ENCODE measurements around the gene TESMIN.

TESMIN gene

DNA sequence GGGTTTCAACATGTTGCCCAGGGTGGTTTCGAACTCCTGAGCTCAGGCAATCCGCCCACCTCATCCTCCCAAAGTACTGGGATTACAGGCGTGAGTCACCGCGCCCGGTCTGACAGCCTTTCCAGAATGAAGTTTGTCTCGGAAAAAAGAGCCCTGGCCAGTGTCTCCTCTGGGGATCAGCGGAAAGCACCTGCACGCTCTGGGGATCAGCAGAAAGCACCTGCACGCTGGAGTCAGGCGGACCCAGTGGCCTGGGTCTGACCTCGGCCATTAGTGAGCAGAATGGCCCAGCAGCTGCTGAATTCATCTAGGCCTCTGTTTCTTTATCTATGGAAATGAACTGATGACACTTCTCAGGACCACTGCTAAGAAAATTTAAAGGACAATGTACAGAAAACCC lies 10.5 kb upstream of the TESMIN start:
- DNase-seq: no peak

DNA sequence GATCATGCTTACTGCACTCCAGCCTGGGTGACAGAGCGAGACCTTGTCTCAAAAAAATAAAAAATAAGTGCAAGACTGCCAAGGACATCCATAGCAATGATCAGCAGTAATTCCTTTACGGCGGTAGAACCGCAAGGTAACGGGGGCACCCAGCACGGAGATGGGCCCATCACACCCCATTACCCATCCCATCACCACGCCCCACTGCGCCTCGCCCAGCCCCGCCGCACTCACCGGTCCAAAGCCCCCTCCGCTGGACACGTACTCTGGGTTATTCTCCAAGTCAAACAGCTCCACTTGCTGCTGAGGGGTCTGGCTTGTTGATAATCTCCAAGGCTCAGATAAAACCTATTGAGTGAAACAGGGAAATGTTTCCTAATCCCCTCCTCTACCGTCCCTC lies 8.7 kb upstream of the TESMIN start:
- DNase-seq: no peak

DNA sequence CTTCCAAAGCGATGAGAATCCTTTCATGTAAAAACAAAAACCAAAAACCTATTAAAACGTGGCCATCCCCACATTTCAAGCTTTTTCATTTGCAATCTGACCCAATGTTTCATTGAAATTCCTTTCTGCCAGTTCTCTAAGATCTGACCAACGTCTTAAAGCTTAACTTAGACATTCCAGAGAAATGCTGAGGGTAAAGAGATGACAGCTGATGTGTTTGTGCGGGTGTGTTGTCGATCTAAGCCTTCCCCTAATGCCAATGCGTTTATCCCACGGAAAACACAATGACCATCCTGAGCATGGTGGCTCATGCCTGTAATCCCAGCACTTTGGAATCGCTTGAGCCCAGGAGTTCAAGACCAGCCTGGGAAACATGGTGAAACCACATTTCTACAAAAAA lies 6.4 kb upstream of the TESMIN start:
- DNase-seq: no peak

GRCh38 chr11:68756171-68756766 lies 4.9 kb upstream of the TESMIN start:
- DNase-seq: no peak

DNA sequence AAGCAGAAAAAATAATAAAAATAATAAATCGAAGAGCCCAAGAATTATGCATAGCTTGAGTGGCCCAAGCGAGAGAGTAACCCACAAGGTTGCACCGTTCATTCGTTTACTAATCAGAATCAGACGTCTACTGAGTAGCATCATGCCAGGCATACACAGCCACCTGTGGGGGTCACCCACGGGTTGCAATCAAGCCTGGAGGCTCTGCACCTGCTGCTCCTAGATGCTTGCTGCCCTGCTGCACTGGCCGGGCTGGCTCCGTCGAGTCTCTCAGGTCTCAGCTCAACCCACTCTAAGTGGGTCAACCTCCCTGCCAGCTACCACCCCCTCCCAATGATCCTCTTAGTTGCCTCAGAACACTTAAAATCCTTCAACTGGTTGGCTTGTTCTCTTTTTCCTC lies 2.0 kb upstream of the TESMIN start:
- DNase-seq: peak; percentile 6

GRCh38 chr11:68751004-68751325 lies 355 bp downstream of the TESMIN start:
- DNase-seq: no peak

GRCh38 chr11:68750195-68751003 lies 921 bp downstream of the TESMIN start:
- DNase-seq: no peak

GRCh38 chr11:68749229-68750123 lies 1.8 kb downstream of the TESMIN start:
- DNase-seq: no peak

DNA sequence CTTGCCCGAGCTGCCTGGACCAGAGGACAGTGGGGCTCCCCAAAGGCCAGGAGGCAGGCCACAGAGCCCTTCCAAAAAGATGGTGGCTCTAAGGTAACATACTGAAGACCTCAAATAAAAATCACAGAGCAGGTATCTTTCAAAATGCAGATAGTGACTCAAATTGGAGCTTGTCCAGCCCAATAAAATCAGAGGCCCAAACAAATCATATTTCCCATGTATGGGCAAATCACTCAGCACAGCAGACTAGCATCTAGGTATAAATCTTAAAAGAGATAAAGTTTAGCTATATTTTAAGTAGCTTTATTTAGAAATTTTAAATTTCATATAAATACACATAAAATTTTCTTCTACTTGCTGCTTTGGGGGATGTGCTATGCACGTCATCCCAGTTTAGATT lies 3.3 kb downstream of the TESMIN start:
- no peak for DNase-seq

GRCh38 chr11:68743539-68743938 lies 7.8 kb downstream of the TESMIN start:
- DNase-seq: no peak

GRCh38 chr11:68741463-68741862 lies 9.9 kb downstream of the TESMIN start:
- DNase-seq: no peak

GRCh38 chr11:68735646-68736045 lies 15.7 kb downstream of the TESMIN start:
- no peak for DNase-seq

DNA sequence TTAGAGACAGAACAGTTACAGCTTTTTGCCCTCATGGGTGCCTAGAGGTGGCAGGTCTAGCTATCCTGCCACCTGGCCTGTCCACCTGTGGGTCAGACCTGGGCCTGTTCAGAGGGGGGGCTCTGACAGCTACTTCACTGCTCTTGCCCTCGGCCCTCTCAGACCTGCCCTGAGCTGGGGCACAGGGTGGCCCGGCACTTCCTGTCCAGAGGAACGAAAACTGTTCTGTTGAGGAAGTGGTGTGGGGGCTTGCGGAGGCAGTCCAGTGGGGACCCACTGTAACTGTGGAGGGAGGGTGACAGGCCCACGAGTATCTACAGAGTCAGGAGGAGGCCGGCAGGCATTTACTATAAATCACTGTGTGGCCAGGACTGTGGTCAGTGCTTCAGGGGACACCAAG lies 16.2 kb downstream of the TESMIN start:
- DNase-seq: no peak

DNA sequence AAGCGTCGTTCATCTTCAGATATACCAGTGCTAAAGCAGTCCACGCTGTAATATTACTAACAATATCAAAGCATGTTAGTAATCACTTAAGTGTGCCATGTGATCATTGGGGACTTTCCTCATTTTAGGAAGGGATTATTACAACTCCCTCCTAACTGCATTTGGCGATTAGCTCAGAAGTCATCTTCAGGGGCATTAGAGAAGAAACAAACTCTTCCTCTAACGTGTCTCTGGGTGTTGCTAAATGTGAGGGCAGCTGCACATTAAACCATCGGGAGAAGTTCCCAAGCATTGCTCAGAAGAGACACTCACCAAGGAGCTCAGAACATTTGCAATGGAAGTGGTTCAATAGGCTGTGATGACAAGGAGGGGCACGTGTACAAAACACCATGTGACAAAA lies 17.2 kb downstream of the TESMIN start:
- DNase-seq: no peak

DNA sequence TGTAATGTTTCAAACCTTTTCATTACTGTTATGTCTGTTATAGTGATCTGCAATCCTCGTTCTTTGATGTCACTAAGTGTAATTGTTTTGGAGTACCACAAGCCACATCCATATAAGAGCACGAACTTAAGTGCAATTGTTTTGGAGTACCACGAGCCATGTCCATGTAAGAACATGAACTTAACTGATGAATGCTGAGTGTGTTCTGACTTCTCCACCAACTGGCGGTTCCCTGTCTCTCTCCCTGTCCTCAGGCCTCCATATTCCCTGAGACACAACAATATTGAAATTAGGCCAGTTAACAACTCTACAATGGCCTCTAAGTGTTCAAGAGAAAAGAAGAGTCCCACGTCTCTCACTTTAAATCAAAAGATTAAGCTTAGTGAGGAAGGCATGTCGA lies 23.5 kb downstream of the TESMIN start:
- DNase-seq: no peak

DNA sequence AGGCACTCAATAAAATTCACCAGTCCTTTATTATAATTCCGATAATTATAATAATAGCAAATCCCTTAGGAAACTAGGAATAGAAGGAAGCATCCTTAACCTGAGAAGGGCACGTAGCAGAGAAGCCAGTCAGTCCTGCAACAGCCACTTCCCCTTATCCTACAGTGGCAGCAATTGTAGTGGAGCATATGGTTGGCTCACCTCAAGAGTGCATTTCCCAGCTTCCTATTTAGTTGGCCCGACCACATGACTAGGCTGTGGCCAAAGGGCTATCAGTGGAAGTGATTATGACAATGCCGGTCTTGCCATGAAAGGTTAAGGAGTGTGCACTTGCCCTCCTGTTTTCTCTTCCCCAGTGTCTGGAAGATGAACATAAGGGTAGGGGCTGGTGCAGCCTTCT lies 27.0 kb downstream of the TESMIN start:
- no peak for DNase-seq

- no peak for DNase-seq
These were observed 29.2 kb downstream of the TESMIN start for GRCh38 chr11:68722143-68722542.

DNA sequence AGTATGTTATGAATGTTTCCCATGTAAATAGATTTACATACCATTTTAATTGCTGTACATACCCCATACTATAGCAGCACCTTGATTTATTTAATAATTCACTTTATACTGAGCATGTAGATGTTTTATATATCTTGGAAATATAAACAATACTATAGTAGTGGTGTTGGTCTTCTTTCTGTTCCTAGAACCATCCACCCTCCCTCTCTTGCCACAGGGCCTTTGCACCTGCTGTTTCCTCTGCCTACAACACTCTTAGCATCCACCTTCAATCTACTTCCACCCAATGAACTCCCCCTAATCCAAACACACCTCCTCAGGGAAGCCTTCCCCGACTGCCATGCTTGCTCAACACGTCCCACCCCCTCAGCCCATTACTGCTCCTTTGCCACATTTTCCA lies 30.2 kb downstream of the TESMIN start:
- DNase-seq: no peak

GRCh38 chr11:68715456-68716122 lies 35.7 kb downstream of the TESMIN start:
- no peak for DNase-seq

- no peak for DNase-seq
These were observed 37.1 kb downstream of the TESMIN start for GRCh38 chr11:68714060-68714856.

DNA sequence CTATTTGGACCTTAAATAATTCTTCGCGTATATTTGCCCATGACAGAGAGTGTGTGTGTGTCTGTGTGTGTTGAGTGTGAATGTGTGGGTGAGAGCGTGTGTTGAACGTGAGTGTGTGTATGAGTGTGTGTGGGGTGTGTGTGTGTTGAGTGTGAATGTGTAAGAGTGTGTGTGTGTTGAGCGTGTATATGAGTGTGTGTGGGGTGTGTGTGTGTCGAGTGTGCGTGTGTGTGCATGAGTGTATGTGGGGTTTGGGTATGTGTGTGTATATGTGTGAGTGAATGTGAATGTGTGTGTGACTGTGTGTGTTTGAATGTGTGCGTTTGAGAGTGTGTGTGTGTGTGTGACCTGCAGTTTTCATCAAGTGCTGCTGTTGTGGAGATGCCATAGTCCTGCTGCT lies 40.2 kb downstream of the TESMIN start:
- DNase-seq: no peak

GRCh38 chr11:68710409-68710808 lies 40.9 kb downstream of the TESMIN start:
- DNase-seq: no peak

- DNase-seq: no peak
These were observed 42.3 kb downstream of the TESMIN start for GRCh38 chr11:68709062-68709461.

Measured in NCI-H2107 (cell line).